HL-60 (cell line): ENCODE data around the gene PRKAG2.

Experiments used
- CTCF ChIP-seq: IDR thresholded peaks from one replicate; pipeline ENCODE4 v1.5.1; 2011; ENCODE audit warnings: low read length, control low read depth, inconsistent platforms; ENCODE audit not compliant: insufficient read depth
- POLR2AphosphoS5 ChIP-seq: IDR thresholded peaks from 2 replicates; pipeline ENCODE4 v1.6.1; 2012; ENCODE audit warnings: low read depth
- REST ChIP-seq: IDR thresholded peaks from 2 replicates; pipeline ENCODE4 v1.6.1; 2012; ENCODE audit warnings: low read depth; ENCODE audit not compliant: insufficient replicate concordance

DNA sequence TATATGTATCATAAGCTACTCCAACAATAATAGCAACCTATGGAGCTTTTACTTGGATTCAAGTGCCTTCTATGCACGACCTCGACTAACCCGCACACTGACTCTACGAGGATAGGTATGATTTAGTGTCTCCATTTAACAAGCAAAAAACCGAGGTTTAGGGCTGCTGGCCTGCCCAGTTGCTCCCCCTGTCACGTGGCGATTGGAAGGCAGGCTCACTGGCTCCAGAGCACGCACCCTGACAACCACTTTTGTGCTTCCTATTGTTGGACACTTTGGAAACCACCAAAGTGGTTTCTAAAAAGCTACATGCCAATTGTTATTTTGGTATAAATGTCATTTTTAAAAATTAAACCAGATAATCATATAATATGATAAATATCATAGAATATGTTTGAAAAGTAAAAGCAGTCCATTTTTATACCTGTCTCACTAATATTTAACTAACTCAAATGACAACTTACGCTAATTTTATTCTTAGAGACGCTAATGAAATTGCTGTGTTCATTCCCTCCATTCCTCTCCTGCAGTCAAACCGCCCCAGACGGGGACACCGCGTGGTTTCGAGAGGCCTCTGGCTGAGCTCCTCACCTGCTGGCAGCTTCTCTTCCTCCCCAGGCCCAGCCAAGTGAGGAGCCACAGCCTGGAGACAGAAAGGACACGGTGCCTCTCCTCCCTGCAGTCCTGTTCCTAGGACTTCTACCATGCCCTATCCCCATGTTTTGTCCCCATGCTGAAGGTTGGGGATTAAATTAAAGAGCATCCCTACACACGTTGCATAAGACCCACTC lies 335.0 kb downstream of the PRKAG2 start:
- TF ChIP-seq CTCF, result no peak
- no peak for TF ChIP-seq POLR2AphosphoS5
- TF ChIP-seq REST, result no peak
